Ishikawa (cell line): Measurements from ENCODE around the gene SH2B3.

Source experiments
- CEBPB ChIP-seq: IDR thresholded peaks from 2 replicates; pipeline ENCODE4 v1.6.1; 2012
- CREB1 ChIP-seq: IDR thresholded peaks from 2 replicates; pipeline ENCODE4 v1.6.1; 2012; ENCODE audit warnings: low read depth
- EGR1 ChIP-seq: IDR thresholded peaks from 2 replicates; pipeline ENCODE4 v1.6.1; 2012
- EP300 ChIP-seq: IDR thresholded peaks from 2 replicates; pipeline ENCODE4 v1.6.1; 2012; ENCODE audit warnings: borderline replicate concordance
- FOXM1 ChIP-seq: IDR thresholded peaks from 2 replicates; pipeline ENCODE4 v1.6.1; 2012; ENCODE audit warnings: low read depth, borderline replicate concordance
- NFIC ChIP-seq: IDR thresholded peaks from 2 replicates; pipeline ENCODE4 v1.6.1; 2012
- RAD21 ChIP-seq: IDR thresholded peaks from 2 replicates; pipeline ENCODE4 v1.6.1; 2012; ENCODE audit warnings: low read depth
- TAF1 ChIP-seq: IDR thresholded peaks from 2 replicates; pipeline ENCODE4 v1.6.1; 2012; ENCODE audit warnings: low read depth, mild to moderate bottlenecking
- TCF12 ChIP-seq: IDR thresholded peaks from 2 replicates; pipeline ENCODE4 v1.6.1; 2012; ENCODE audit warnings: low read depth
- TEAD4 ChIP-seq: IDR thresholded peaks from 2 replicates; pipeline ENCODE4 v1.6.1; 2012
- YY1 ChIP-seq: IDR thresholded peaks from 2 replicates; pipeline ENCODE4 v1.6.1; 2012; ENCODE audit warnings: low read depth
- ZBTB7A ChIP-seq: IDR thresholded peaks from 2 replicates; pipeline ENCODE4 v1.6.1; 2012; ENCODE audit warnings: low read depth
- TF ChIP-seq, protein P1 (sequence below): IDR thresholded peaks from 2 replicates; pipeline ENCODE4 v1.6.1; 2012; ENCODE audit warnings: low read depth, mild to moderate bottlenecking
- TF ChIP-seq, protein P2 (sequence below): IDR thresholded peaks from 2 replicates; pipeline ENCODE4 v1.6.1; 2012
- TF ChIP-seq, protein P3 (sequence below): IDR thresholded peaks from 2 replicates; pipeline ENCODE4 v1.6.1; 2012

SH2B3 gene

GRCh38 chr12:111411185-111411764, 5.6 kb downstream of the SH2B3 start:
- TF ChIP-seq, protein P1, sequence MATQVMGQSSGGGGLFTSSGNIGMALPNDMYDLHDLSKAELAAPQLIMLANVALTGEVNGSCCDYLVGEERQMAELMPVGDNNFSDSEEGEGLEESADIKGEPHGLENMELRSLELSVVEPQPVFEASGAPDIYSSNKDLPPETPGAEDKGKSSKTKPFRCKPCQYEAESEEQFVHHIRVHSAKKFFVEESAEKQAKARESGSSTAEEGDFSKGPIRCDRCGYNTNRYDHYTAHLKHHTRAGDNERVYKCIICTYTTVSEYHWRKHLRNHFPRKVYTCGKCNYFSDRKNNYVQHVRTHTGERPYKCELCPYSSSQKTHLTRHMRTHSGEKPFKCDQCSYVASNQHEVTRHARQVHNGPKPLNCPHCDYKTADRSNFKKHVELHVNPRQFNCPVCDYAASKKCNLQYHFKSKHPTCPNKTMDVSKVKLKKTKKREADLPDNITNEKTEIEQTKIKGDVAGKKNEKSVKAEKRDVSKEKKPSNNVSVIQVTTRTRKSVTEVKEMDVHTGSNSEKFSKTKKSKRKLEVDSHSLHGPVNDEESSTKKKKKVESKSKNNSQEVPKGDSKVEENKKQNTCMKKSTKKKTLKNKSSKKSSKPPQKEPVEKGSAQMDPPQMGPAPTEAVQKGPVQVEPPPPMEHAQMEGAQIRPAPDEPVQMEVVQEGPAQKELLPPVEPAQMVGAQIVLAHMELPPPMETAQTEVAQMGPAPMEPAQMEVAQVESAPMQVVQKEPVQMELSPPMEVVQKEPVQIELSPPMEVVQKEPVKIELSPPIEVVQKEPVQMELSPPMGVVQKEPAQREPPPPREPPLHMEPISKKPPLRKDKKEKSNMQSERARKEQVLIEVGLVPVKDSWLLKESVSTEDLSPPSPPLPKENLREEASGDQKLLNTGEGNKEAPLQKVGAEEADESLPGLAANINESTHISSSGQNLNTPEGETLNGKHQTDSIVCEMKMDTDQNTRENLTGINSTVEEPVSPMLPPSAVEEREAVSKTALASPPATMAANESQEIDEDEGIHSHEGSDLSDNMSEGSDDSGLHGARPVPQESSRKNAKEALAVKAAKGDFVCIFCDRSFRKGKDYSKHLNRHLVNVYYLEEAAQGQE: no peak
- TF ChIP-seq EP300 (no peak), TEAD4 (no peak), NFIC (no peak), TAF1 (no peak), TCF12 (no peak), YY1 (no peak), ZBTB7A (no peak), EGR1 (no peak), CREB1 (no peak), RAD21 (no peak), FOXM1 (no peak), CEBPB (no peak)
- TF ChIP-seq, protein P2, sequence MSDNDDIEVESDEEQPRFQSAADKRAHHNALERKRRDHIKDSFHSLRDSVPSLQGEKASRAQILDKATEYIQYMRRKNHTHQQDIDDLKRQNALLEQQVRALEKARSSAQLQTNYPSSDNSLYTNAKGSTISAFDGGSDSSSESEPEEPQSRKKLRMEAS: no peak
- TF ChIP-seq, protein P3, sequence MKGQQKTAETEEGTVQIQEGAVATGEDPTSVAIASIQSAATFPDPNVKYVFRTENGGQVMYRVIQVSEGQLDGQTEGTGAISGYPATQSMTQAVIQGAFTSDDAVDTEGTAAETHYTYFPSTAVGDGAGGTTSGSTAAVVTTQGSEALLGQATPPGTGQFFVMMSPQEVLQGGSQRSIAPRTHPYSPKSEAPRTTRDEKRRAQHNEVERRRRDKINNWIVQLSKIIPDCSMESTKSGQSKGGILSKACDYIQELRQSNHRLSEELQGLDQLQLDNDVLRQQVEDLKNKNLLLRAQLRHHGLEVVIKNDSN: no peak

- TF ChIP-seq CREB1 (no peak), RAD21 (peak; percentile 15; the same call in 1 of the 2 replicates), EP300 (peak; percentile 97), NFIC (peak; percentile 88), CEBPB (peak; percentile 32; the same call in 1 of the 2 replicates), YY1 (peak; percentile 79), TEAD4 (peak; percentile 65), TCF12 (peak; percentile 97), ZBTB7A (peak; percentile 17; the same call in 1 of the 2 replicates), TAF1 (peak; percentile 31; the same call in 1 of the 2 replicates), EGR1 (no peak), FOXM1 (peak; percentile 88)
- TF ChIP-seq, protein P3: peak; percentile 37
- TF ChIP-seq, protein P2: peak; percentile 88
- TF ChIP-seq, protein P1: no peak
Measured at GRCh38 chr12:111412007-111412829, 6.5 kb downstream of the SH2B3 start.

GRCh38 chr12:111412830-111413441, 7.2 kb downstream of the SH2B3 start:
- TF ChIP-seq TCF12: no peak; the same call in 1 of the 2 replicates
- TF ChIP-seq NFIC: peak; percentile 68; the same call in 1 of the 2 replicates
- TF ChIP-seq, protein P3: no peak
- no peak for TF ChIP-seq RAD21
- TF ChIP-seq CREB1: no peak

- TF ChIP-seq, protein P1: no peak
- TF ChIP-seq, protein P3: no peak
- TF ChIP-seq, protein P2: 0 out of 2 replicates have a peak, but pooled peaks have one; percentile 10
Measured at GRCh38 chr12:111413442-111414086, 7.8 kb downstream of the SH2B3 start.
